ENCODE results near the gene MSH3.
A peak's percentile ranks its signal among the peaks of the same experiment; 100 is the strongest.

Gene MSH3

GRCh38 chr5:80686757-80687156, 32.3 kb downstream of the MSH3 start:
- Histone ChIP-seq H3K4me2 (ENCODE audit: low read length) (no peak overlapping the region), H3K9me2 (replicated peaks; ENCODE audit: control insufficient read depth, low read length) (no peaks in the 10 kb centered on the region), H3K79me2 (ENCODE audit: control insufficient read depth, low read length) (peaks cover 10% of the 10 kb centered on the region; the same call in 1 of the 2 replicates), H3K36me3 (ENCODE audit: control insufficient read depth, low read length) (peaks cover 27% of the 10 kb centered on the region), H3K27me3 (ENCODE audit: control insufficient read depth, low read length) (no peaks in the 10 kb centered on the region), H3K9me3 (ENCODE audit: control insufficient read depth, insufficient read depth, low read length) (no peaks in the 10 kb centered on the region), H4K20me1 (ENCODE audit: control insufficient read depth, insufficient read depth, low read depth, low read length) (no peaks in the 10 kb centered on the region), H3K27ac (ENCODE audit: low read depth, low read length) (no peak overlapping the region), H3K4me1 (ENCODE audit: control insufficient read depth, low read length) (no peaks in the 10 kb centered on the region), H3F3A (ENCODE audit: control insufficient read depth, insufficient read depth) (no peaks in the 10 kb centered on the region), H3K4me3 (ENCODE audit: low read length) (no peak overlapping the region)
- no peak for TF ChIP-seq EZH2phosphoT487 (IDR thresholded peaks at IDR 0.05; ENCODE audit: borderline replicate concordance, low read length)
- TF ChIP-seq CTCF (IDR thresholded peaks at IDR 0.05; ENCODE audit: low read depth, low read length, poor library complexity, severe bottlenecking), result peak; percentile 11

GRCh38 chr5:80688648-80689420, 34.4 kb downstream of the MSH3 start:
- no peaks in the 10 kb centered on the region for H3K27me3 ChIP-seq (ENCODE audit: control insufficient read depth, low read length)
- H3K27ac ChIP-seq (ENCODE audit: low read depth, low read length), result no peak overlapping the region
- H3K4me2 ChIP-seq (ENCODE audit: low read length), result no peak overlapping the region
- no peaks in the 10 kb centered on the region for H3F3A ChIP-seq (ENCODE audit: control insufficient read depth, insufficient read depth)
- no peaks in the 10 kb centered on the region for H3K4me1 ChIP-seq (ENCODE audit: control insufficient read depth, low read length)
- H4K20me1 ChIP-seq (ENCODE audit: control insufficient read depth, insufficient read depth, low read depth, low read length), result no peaks in the 10 kb centered on the region
- no peak for TF ChIP-seq EZH2phosphoT487 (IDR thresholded peaks at IDR 0.05; ENCODE audit: borderline replicate concordance, low read length)
- TF ChIP-seq CTCF (IDR thresholded peaks at IDR 0.05; ENCODE audit: low read depth, low read length, poor library complexity, severe bottlenecking), result no peak
- H3K9me3 ChIP-seq (ENCODE audit: control insufficient read depth, insufficient read depth, low read length), result no peaks in the 10 kb centered on the region
- H3K4me3 ChIP-seq (ENCODE audit: low read length), result no peak overlapping the region
- peaks cover 13% of the 10 kb centered on the region for H3K36me3 ChIP-seq (ENCODE audit: control insufficient read depth, low read length)
- no peaks in the 10 kb centered on the region for H3K9me2 ChIP-seq (replicated peaks; ENCODE audit: control insufficient read depth, low read length)
- peaks cover 9% of the 10 kb centered on the region; the same call in 1 of the 2 replicates for H3K79me2 ChIP-seq (ENCODE audit: control insufficient read depth, low read length)

DNA sequence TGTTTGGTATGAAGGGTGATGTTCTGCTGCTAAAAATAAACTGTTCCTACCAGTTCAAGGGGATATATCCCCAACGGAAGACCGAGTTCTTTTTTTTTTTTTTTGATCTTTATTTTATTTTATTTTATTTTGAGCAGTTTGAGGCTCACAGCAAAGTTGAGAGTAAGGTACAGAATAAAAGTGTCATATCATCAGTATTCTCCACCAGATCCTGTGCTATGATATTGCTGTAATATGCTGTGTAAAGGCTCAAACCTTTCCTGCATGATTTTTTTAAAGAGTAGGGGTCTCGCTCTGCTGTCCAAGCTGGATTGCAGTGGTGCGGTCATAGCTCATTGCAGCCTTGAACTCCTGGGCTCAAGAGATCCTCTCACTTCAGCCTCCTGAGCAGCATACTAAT, 35.2 kb downstream of the MSH3 start:
- TF ChIP-seq CTCF (IDR thresholded peaks at IDR 0.05; ENCODE audit: low read depth, low read length, poor library complexity, severe bottlenecking) (no peak), EZH2phosphoT487 (IDR thresholded peaks at IDR 0.05; ENCODE audit: borderline replicate concordance, low read length) (no peak)
- Histone ChIP-seq H3K27me3 (ENCODE audit: control insufficient read depth, low read length) (no peaks in the 10 kb centered on the region), H3K4me3 (ENCODE audit: low read length) (no peak overlapping the region), H3K4me1 (ENCODE audit: control insufficient read depth, low read length) (no peaks in the 10 kb centered on the region), H3K9me2 (replicated peaks; ENCODE audit: control insufficient read depth, low read length) (no peaks in the 10 kb centered on the region), H3F3A (ENCODE audit: control insufficient read depth, insufficient read depth) (no peaks in the 10 kb centered on the region), H3K4me2 (ENCODE audit: low read length) (no peak overlapping the region), H4K20me1 (ENCODE audit: control insufficient read depth, insufficient read depth, low read depth, low read length) (no peaks in the 10 kb centered on the region), H3K9me3 (ENCODE audit: control insufficient read depth, insufficient read depth, low read length) (no peaks in the 10 kb centered on the region), H3K36me3 (ENCODE audit: control insufficient read depth, low read length) (peaks cover 6% of the 10 kb centered on the region; the same call in 1 of the 2 replicates), H3K79me2 (ENCODE audit: control insufficient read depth, low read length) (peaks cover 3% of the 10 kb centered on the region; the same call in 1 of the 2 replicates), H3K27ac (ENCODE audit: low read depth, low read length) (no peak overlapping the region)
